Neural cell (in vitro differentiated cells): ENCODE data around the gene PTPN3. TPM values are rescaled to one million over a fixed set of nuclear protein-coding genes. Genes with fewer than 3 reads are reported as not detected.

Experiments used
- H2AFZ ChIP-seq: fragments of 200-600, 300-800 bp; sonication (generic), shearing (Covaris generic); 2 replicates; pipeline ENCODE4 v1.6.0; 2014; ENCODE audit warnings: low read depth, mild to moderate bottlenecking, antibody characterized with exemption, low read length, moderate library complexity
- H3F3A ChIP-seq: fragments of 200-600 bp; shearing (Covaris generic); 2 replicates; pipeline ENCODE4 v1.6.1; 2016; ENCODE audit warnings: mild to moderate bottlenecking, moderate library complexity, mixed read lengths, antibody characterized with exemption, low read length; ENCODE audit not compliant: insufficient read depth, poor library complexity, severe bottlenecking
- H3K27ac ChIP-seq: fragments of 200-600, 300-800 bp; sonication (generic), shearing (Covaris generic); 2 replicates; pipeline ENCODE4 v1.5.1; 2014; ENCODE audit warnings: mild to moderate bottlenecking, low read length, moderate library complexity
- H3K27me3 ChIP-seq: fragments of 300-800, 200-600 bp; sonication (generic), shearing (Covaris generic); 2 replicates; pipeline ENCODE4 v1.6.0; 2014; ENCODE audit warnings: mild to moderate bottlenecking, low read depth, low read length, moderate library complexity; ENCODE audit not compliant: insufficient read depth
- H3K36me3 ChIP-seq: fragments of 300-800, 200-600 bp; sonication (generic), shearing (Covaris generic); 2 replicates; pipeline ENCODE4 v1.5.1; 2014; ENCODE audit warnings: mild to moderate bottlenecking, antibody characterized with exemption, low read length, moderate library complexity; ENCODE audit not compliant: insufficient read depth
- H3K4me2 ChIP-seq: fragments of 300-800, 200-600 bp; sonication (generic), shearing (Covaris generic); 2 replicates; pipeline ENCODE4 v1.6.0; 2014; ENCODE audit warnings: mild to moderate bottlenecking, low read length
- H3K4me3 ChIP-seq: fragments of 300-800, 200-600 bp; sonication (generic), shearing (Covaris generic); 2 replicates; pipeline ENCODE4 v1.5.1; 2014; ENCODE audit warnings: mild to moderate bottlenecking, low read length, moderate library complexity
- H3K79me2 ChIP-seq: fragments of 200-600 bp; shearing (Covaris generic); replicated peaks from 2 replicates; pipeline ENCODE4 v1.6.0; 2014; ENCODE audit warnings: mild to moderate bottlenecking, low read length, moderate library complexity; ENCODE audit not compliant: insufficient read depth
- H3K9ac ChIP-seq: fragments of 300-800, 200-600 bp; sonication (generic), shearing (Covaris generic); 2 replicates; pipeline ENCODE4 v1.6.1; 2016; ENCODE audit warnings: mild to moderate bottlenecking, low read length, mixed read lengths
- H3K9me2 ChIP-seq: fragments of 200-600 bp; shearing (Covaris generic); 2 replicates; pipeline ENCODE4 v1.6.1; 2016; ENCODE audit warnings: mild to moderate bottlenecking, low read length, mixed read lengths; ENCODE audit not compliant: insufficient read depth
- H3K9me3 ChIP-seq: fragments of 200-600, 300-800 bp; sonication (generic), shearing (Covaris generic); 2 replicates; pipeline ENCODE4 v1.6.1; 2016; ENCODE audit warnings: mild to moderate bottlenecking, mixed run types, low read length, moderate library complexity, mixed read lengths
- H4K20me1 ChIP-seq: fragments of 200-600 bp; shearing (Covaris generic); 2 replicates; pipeline ENCODE4 v1.6.1; 2016; ENCODE audit warnings: mild to moderate bottlenecking, mixed run types; ENCODE audit not compliant: insufficient read depth
- EP300 ChIP-seq: fragments of 450-650 bp; conservative IDR thresholded peaks from 2 replicates; pipeline ENCODE4 v1.6.1; 2014; ENCODE audit warnings: antibody characterized with exemption, mild to moderate bottlenecking, moderate library complexity; ENCODE audit not compliant: poor library complexity, severe bottlenecking
- EZH2 ChIP-seq: fragments of 200-600, 300-800 bp; shearing (Covaris generic), sonication (generic); IDR thresholded peaks from 2 replicates; pipeline ENCODE4 v1.6.1; 2014; ENCODE audit warnings: antibody characterized with exemption, low read length, borderline replicate concordance, mild to moderate bottlenecking; ENCODE audit not compliant: insufficient read depth, poor library complexity, severe bottlenecking
- MXI1 ChIP-seq: fragments of 450-650 bp; conservative IDR thresholded peaks from 2 replicates; pipeline ENCODE4 v1.6.1; 2014; ENCODE audit warnings: antibody characterized with exemption, mild to moderate bottlenecking; ENCODE audit not compliant: poor library complexity, severe bottlenecking
- POLR2AphosphoS5 ChIP-seq: IDR thresholded peaks from 2 replicates; pipeline ENCODE4 v1.6.1; 2012
- RAD21 ChIP-seq: fragments of 450-650 bp; conservative IDR thresholded peaks from 2 replicates; pipeline ENCODE4 v1.6.1; 2014; ENCODE audit warnings: antibody characterized with exemption, mild to moderate bottlenecking, moderate library complexity
- SMC3 ChIP-seq: fragments of 450-650 bp; conservative IDR thresholded peaks from 2 replicates; pipeline ENCODE4 v1.6.1; 2014; ENCODE audit warnings: antibody characterized with exemption, mild to moderate bottlenecking, moderate library complexity; ENCODE audit not compliant: poor library complexity
- TAF1 ChIP-seq: IDR thresholded peaks from 2 replicates; pipeline ENCODE4 v1.6.1; 2012; ENCODE audit warnings: low read depth
- polyA plus RNA-seq: library from polyadenylated mRNA; depleted of rRNA; stranded (reverse); fragments of >200 nt; gene quantifications from 2 replicates; pipeline ENCODE4 v1.2.3, GENCODE V29; 2014
- TF ChIP-seq, protein P1 (sequence below): fragments of 450-650 bp; IDR thresholded peaks from 2 replicates; pipeline ENCODE4 v1.5.1; 2014; ENCODE audit warnings: antibody characterized with exemption, mild to moderate bottlenecking, moderate library complexity; ENCODE audit not compliant: poor library complexity, severe bottlenecking
- TF ChIP-seq, protein P2 (sequence below): IDR thresholded peaks from 2 replicates; pipeline ENCODE4 v1.6.1; 2012; ENCODE audit warnings: borderline replicate concordance

PTPN3 gene
- polyA plus RNA-seq, 1 donor from 2014 or later = 3.8 TPM

DNA sequence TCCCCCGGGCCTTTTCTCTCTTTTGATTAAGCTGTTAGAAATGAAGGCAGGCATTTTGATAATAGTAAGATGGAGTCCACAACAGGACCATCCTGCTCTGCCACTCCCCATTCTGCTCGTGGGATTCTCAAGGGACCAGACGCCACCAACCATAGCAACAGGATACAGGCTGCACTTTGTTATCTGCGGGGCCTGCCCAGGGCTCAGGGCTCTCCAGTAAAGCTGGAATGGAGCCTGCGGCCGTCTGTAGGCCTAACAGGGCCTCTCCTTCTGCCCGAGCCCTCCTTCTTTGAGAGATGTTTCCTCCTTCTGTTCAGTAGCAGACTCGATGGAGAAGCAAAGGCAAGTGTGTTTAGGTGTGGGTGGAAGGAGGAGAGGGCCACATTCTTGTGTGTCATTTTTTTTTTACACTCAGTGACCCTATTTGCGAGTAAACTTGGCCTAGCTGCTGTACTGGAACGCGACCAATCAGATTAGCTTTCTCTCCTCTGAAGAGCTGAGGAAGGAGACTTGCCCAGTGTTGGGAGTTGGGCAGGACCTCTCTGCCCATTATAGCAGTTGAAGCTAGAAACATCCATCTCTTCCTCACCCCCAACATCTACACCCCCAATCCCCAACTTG is 168.4 kb downstream of the PTPN3 start:
- Histone ChIP-seq H4K20me1 (no peaks in the 10 kb centered on the region), H3K27me3 (no peaks in the 10 kb centered on the region), H3K79me2 (no peaks in the 10 kb centered on the region), H3K36me3 (no peaks in the 10 kb centered on the region), H3K9me3 (no peaks in the 10 kb centered on the region), H3K27ac (no peak overlapping the region), H3K9me2 (no peaks in the 10 kb centered on the region), H3F3A (no peaks in the 10 kb centered on the region), H3K4me2 (no peak overlapping the region), H3K4me3 (no peak overlapping the region), H3K9ac (no peak overlapping the region), H2AFZ (no peak overlapping the region)
- TF ChIP-seq TAF1 (no peak), RAD21 (no peak), SMC3 (no peak), POLR2AphosphoS5 (no peak), EP300 (no peak), EZH2 (no peak), MXI1 (no peak)
- TF ChIP-seq, protein P1, sequence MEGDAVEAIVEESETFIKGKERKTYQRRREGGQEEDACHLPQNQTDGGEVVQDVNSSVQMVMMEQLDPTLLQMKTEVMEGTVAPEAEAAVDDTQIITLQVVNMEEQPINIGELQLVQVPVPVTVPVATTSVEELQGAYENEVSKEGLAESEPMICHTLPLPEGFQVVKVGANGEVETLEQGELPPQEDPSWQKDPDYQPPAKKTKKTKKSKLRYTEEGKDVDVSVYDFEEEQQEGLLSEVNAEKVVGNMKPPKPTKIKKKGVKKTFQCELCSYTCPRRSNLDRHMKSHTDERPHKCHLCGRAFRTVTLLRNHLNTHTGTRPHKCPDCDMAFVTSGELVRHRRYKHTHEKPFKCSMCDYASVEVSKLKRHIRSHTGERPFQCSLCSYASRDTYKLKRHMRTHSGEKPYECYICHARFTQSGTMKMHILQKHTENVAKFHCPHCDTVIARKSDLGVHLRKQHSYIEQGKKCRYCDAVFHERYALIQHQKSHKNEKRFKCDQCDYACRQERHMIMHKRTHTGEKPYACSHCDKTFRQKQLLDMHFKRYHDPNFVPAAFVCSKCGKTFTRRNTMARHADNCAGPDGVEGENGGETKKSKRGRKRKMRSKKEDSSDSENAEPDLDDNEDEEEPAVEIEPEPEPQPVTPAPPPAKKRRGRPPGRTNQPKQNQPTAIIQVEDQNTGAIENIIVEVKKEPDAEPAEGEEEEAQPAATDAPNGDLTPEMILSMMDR = no peak
- TF ChIP-seq, protein P2, sequence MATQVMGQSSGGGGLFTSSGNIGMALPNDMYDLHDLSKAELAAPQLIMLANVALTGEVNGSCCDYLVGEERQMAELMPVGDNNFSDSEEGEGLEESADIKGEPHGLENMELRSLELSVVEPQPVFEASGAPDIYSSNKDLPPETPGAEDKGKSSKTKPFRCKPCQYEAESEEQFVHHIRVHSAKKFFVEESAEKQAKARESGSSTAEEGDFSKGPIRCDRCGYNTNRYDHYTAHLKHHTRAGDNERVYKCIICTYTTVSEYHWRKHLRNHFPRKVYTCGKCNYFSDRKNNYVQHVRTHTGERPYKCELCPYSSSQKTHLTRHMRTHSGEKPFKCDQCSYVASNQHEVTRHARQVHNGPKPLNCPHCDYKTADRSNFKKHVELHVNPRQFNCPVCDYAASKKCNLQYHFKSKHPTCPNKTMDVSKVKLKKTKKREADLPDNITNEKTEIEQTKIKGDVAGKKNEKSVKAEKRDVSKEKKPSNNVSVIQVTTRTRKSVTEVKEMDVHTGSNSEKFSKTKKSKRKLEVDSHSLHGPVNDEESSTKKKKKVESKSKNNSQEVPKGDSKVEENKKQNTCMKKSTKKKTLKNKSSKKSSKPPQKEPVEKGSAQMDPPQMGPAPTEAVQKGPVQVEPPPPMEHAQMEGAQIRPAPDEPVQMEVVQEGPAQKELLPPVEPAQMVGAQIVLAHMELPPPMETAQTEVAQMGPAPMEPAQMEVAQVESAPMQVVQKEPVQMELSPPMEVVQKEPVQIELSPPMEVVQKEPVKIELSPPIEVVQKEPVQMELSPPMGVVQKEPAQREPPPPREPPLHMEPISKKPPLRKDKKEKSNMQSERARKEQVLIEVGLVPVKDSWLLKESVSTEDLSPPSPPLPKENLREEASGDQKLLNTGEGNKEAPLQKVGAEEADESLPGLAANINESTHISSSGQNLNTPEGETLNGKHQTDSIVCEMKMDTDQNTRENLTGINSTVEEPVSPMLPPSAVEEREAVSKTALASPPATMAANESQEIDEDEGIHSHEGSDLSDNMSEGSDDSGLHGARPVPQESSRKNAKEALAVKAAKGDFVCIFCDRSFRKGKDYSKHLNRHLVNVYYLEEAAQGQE = no peak

DNA sequence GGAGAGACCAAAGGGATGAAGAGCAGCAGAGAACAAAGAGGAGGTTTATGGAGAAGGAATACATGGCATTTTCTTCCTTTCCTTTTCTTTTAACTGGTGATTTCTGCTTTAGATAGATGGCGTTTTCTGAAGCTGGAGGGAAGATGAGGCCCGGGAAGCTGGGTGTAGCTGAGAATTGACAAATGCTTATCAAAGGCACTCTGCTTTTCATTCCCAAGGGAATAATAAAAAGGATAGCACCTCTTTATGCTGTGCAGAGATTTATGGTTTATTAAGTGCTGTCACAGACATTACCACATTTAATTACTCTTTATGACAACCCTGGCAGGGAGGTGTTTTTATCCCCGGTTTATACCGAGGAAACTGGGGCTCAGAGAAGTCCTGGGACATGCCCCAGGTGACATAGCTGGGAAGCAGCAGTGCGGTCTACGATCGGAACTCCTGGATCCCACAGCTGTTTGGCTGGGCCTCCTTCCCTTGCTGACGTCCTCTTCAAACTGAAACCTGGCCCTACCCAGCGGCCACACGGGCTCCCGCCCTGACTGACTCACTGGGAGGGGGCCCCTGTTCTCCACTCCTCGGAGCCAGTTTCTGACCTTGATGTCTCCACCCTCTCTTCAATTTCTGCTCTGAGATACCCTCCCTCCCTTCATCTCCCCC is 169.0 kb downstream of the PTPN3 start:
- Histone ChIP-seq H3K4me2 (no peak overlapping the region), H3K9me2 (no peaks in the 10 kb centered on the region), H4K20me1 (no peaks in the 10 kb centered on the region), H3K27ac (no peak overlapping the region), H2AFZ (no peak overlapping the region), H3K9ac (no peak overlapping the region), H3F3A (no peaks in the 10 kb centered on the region), H3K36me3 (no peaks in the 10 kb centered on the region), H3K9me3 (no peaks in the 10 kb centered on the region), H3K27me3 (no peaks in the 10 kb centered on the region), H3K79me2 (no peaks in the 10 kb centered on the region), H3K4me3 (no peak overlapping the region)
- no peak for TF ChIP-seq MXI1
- TF ChIP-seq POLR2AphosphoS5 = no peak
- TF ChIP-seq, protein P2 = no peak
- no peak for TF ChIP-seq RAD21
- TF ChIP-seq, protein P1 = no peak
- TF ChIP-seq EZH2 = no peak
- no peak for TF ChIP-seq TAF1
- TF ChIP-seq EP300 = no peak
- TF ChIP-seq SMC3 = no peak
